OCI-M2 (cell line): ENCODE data around the gene RFLNA.
A peak's percentile ranks its signal among the peaks of the same experiment; 100 is the strongest.
"Not testable (repeated sequence)": the region's sequence is repeated elsewhere in the genome, so short reads cannot be mapped to it uniquely, and the experiment has no call there.

ENCODE experiments used
- DNase-seq: peaks from one replicate; lab custom pipeline; 2025; ENCODE audit not compliant: unreplicated experiment; lab: John Stamatoyannopoulos, UW

Gene RFLNA

DNA sequence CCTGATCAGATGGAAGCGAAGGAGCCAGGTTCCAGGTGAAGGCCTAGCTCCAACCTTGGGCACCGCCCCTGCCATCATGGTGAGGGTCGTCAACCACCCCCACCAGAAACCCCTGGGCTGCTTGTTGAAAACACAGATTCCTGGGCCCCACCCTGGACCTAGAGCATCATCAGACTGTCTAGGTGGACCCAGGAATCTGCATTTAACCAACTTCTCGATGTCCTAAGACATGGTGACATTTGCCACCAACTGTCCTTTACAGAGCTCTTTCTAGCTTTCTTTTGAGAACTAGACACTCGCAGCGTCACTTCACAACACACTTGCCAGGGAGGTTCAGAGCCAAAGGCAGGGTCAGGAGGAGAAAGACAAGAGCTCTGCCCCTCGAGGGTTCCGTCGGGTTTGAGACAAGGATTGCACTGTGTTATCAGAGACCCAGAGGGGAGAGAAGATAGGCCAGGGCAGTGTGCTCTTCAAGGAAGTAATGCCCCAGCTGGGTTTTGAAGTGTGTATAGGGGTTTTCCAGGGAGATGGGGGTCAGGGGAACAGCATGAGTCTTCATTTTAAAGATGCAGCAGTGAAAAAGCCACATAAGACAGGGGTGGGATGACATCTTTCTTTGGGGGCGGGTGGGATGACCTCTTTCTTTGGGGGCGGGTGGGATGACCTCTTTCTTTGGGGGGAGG is 24.6 kb downstream of the RFLNA start:
- DNase-seq = no peak

DNA sequence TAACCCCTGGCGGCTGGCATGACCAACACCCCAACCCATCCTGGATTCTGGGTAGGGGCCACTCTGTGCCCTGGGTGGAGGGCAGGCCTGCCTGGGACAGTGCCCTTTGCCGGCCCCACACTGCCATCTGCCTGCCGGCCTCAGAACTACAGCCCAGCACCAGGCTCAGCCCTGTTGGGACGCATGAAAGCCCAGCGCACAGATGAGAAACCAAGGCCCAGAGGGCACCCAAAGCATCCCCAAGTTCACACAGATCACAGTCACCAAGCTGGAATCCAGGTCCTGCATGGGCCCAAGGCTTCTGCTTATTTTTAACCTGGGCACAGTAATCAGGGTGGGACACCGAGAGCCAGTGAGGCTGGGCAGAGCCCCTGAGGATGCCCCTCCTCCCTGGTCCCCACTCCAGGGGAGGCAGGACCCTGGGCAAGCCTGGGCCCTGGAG is 26.2 kb downstream of the RFLNA start:
- peak; percentile 1 for DNase-seq

GRCh38 chr12:124321556-124322270 is 26.8 kb downstream of the RFLNA start:
- DNase-seq = no peak

DNA sequence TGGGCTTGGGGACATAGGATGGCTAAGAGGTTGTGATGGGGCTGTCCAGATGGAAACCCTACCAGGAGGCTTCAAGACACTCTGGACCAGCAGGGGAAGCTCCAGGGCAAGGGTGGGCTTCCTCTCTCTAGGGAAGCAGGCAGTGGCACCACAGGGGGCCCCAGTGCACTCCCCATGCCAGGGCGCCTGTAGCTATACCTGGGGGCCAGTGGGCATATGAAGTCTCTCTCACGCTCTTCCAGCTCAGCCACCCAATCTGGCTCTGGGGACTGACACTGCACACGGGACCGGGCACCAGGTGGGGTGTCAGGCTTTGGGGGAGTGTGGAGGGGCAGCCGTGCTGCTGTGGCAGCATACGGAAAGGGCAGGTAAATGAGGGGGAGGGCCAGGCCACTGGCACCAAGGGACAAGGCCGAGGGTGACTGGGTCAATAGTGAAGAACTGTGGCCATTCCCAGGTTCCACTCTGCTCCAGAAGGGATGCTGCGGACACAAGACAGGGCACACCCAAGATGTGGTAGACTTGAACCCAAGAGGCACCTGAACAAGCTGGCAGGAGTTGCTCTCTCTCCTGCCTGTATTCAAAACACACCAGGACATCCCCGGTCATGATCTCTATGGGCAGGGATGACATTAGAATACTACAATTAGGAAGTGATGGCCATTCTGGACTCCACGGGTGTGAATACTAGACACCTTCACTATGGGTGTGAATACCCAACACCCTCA is 27.5 kb downstream of the RFLNA start:
- DNase-seq = no peak

GRCh38 chr12:124322999-124323328 is 28.1 kb downstream of the RFLNA start:
- DNase-seq = not testable (repeated sequence)

GRCh38 chr12:124323771-124324530 is 29.1 kb downstream of the RFLNA start:
- no peak for DNase-seq

GRCh38 chr12:124324803-124325705 is 30.2 kb downstream of the RFLNA start:
- DNase-seq = no peak

DNA sequence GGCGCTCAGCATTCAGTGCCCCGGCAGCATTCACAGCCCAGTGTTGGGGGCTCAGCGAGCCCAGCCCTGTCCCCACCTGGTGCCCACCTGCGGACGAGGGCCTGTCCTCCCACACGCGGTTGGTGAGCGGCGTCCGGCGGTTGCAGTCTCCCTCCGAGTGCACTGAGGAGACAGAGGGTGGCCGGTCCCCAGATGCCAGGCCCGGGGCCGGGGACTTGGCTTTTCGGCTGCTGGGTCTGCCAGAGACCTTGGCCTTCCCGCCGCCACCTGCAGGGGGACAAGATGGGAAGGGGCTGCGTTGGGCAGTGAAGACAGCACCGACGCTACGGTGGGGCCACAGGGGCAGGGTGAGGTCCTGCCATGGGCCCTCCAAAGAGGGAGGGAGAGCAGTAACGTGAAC is 31.2 kb downstream of the RFLNA start:
- DNase-seq = no peak

- no peak for DNase-seq
Measured at GRCh38 chr12:124326871-124327270, 32.0 kb downstream of the RFLNA start.

GRCh38 chr12:124327362-124328043 is 32.6 kb downstream of the RFLNA start:
- no peak for DNase-seq

DNA sequence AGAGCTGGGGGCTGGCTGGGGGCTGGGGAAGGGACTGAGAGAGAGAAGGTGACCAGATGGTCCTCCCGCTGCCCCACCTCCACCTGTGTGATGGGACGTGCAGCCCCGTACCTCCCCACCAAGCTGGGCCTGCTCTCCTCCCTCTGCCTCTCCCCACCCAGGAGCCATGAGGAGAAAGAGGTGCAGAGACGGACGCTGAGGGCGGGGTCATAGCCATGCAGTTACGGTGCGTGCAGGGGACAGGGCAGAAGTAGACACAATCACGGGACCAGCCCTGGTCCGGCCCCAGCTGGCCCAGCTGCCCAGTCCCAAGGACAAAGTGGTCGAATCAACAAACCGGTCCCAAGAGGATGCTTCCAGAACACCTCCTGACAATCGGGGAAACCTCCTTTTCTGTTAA is 33.2 kb downstream of the RFLNA start:
- no peak for DNase-seq

- no peak for DNase-seq
Measured at GRCh38 chr12:124328636-124329035, 33.7 kb downstream of the RFLNA start.

DNA sequence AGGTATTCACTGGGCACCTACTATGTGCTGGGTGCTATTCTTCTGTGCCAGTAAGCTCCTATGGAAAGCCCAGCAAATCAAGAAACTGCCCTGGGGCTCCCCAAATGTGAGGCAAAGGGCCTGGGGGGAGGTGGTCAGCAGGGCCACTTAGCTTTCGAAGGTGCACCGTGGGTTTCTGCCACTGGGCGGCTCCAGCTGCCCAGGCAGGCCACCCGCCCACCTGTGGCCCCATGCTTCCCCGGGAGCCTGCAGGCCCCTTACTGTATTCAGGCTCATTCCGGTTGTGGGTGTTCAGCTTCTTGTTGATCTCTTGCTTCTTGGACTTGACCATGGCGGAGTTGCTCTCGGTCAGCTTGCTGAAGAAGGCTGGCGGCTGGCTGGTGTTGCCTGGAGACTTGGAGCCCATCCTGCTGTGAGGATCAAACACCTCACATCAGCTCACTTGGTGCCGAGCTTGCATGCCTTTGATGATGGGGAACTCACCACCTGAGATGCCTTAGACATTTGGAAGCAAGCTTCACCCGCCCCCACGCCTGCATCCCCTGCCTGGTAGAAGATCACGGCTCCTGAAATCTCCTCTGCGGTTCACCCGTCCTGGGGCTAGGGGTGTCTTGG is 37.3 kb downstream of the RFLNA start:
- no peak for DNase-seq

GRCh38 chr12:124332900-124333299 is 38.0 kb downstream of the RFLNA start:
- DNase-seq = no peak

DNA sequence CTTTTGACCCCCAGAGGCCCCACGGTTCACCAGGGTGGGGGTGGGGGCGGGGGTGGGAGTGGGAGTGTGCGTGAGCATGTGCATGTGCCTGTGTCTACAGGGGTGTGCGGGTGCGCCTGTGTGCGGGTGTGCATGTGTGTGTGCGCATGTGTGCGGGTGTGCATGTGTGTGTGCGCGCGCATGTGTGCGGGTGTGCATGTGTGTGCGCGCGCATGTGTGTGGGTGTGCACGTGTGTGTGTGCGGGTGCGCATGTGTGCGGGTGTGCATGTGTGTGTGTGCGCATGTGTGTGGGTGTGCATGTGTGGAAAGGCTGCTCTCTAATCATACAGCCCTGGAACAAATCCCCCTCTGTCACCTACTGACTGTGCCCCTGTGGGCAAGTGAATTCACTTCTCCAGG is 38.8 kb downstream of the RFLNA start:
- DNase-seq = no peak

DNA sequence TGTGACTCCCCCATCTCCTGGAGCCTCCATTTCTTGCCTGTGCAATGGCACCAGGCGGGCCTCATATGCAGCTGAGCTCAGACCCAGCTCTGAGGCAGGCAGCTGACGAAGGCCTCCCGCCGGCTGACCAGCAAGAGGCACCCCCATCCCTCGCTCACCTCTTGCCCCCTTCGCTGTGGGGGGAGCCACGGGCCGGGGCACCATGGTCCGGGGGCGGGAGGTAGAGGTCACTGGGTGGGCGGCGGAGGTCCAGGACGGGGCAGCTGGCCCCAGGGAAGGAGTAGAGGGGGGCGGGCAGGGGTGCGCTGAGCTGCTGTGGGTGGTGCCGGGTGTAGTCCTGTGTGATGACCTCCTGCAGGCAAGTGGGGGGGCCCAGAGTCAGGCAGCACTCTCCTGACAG is 39.4 kb downstream of the RFLNA start:
- no peak for DNase-seq

DNA sequence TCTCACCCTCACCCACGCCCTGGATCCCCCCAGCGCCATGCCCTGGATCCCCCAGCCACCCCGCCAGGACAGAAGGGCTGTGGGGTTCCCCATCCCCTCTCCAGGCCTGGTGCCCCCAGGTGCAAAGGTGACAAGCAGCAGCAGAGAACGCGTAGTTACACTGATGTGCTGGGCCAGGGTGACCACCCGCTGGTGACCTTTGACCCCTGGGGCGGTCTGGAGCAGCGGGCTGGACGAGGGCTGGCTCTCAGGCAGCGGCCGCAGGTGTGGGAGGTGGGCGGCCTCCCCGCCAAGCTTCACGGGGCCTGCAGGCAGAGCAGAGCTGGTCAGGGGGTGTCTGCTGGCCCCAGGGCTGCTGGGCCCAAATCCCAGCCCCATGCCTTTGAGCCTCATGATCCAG is 40.1 kb downstream of the RFLNA start:
- DNase-seq = no peak

DNA sequence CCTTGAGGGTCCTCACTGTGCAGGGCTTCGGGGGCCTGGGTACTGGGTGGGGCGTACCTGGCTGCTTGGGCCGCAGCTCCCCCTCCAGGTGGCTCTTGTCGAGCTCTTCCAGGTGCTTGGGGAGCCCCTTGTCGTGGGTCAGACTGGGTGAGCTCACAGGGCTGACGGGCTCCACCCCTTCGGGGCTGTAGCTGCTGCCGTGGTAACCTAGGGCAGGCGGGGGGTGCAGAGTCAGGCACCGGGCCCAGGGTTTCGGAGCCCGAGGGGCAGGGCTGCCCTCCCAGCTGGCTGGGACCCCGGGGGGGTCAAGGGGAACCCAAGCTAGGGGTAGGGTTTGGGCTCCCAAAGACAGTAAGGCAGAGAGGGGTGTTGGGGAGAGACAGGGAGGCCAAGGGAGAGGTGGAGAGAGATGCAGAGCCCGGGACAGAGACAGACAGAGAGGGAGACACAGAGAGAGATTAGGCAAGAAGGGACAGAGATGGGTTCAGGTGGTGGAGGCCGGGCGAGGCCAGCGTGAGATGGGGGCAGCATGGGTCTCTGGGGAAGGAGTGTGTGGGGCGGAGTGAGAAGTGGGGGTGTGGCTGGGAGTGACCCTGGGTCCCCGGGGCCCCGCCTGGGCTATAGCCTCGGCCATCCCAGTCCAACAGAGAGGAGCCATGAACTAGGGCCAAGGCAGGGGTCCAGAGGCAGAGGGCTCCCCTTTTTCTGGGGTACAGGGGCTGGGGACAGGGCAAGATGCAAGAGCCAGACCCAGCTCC is 40.7 kb downstream of the RFLNA start:
- DNase-seq = no peak

- no peak for DNase-seq
Measured at GRCh38 chr12:124336184-124336437, 41.2 kb downstream of the RFLNA start.
